Erythroblast (primary cell): ENCODE data around the gene TBC1D19.

Experiments used
- GATA1 ChIP-seq: IDR thresholded peaks from 2 replicates; pipeline ENCODE4 v1.6.1; 2011; ENCODE audit warnings: low read depth, mild to moderate bottlenecking, control low read depth, low read length, moderate library complexity
- POLR2A ChIP-seq: IDR thresholded peaks from 2 replicates; pipeline ENCODE4 v1.6.1; 2011; ENCODE audit warnings: mild to moderate bottlenecking, low read length

DNA sequence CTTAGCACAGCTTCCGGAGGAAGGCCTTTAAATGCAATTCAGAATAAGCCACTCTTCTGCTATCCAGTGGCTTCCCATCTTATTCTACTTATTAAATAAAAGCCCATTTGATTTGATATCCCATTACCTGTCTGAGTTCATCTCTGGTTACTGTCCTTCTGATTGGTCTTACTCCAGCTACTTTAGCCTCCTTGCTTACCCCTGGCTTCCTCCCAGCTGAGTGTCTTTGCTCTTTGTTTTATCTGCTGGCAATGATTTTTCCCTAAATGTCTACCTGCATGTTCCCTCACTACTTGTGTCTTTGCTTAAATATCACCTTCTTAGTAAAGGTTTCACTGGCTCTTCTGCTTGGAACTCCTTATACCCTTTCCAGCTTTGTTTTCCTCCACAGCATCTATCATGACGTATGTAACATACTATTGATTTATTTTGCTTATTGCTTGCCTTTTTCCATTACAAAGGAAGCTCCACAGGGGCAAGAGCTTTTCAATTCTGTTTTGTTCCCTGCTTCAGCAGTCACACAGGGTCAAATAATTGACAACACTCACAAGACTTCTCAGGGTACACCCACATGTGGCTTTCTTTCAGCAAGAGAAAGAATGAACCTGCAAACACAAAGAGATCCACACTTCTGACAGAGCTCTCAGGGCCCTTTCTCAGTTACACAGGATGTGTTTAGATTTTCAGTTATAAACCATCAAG, 63.8 kb downstream of the TBC1D19 start:
- no peak for TF ChIP-seq POLR2A
- no peak for TF ChIP-seq GATA1
